SK-N-SH (cell line): ENCODE data around the gene FRA10AC1. TPM values are rescaled to one million over a fixed set of nuclear protein-coding genes. Genes with fewer than 3 reads are reported as not detected.
"Not testable (repeated sequence)": the region's sequence is repeated elsewhere in the genome, so short reads cannot be mapped to it uniquely, and the experiment has no call there.

Experiments
- CTCF ChIA-PET: fragments of 300-600, 350-600 bp; formaldehyde crosslinking; extraction: SDS; loops from one replicate; lab custom pipeline; 2021; lab: Yijun Ruan, JAX
- POLR2A ChIA-PET: fragments of 350-600 bp; sonication (Branson Sonifier 250); formaldehyde crosslinking; extraction: SDS; loops from one replicate; lab custom pipeline; 2020; ENCODE audit warnings: antibody characterized with exemption, inconsistent platforms; lab: Yijun Ruan, JAX
- DNase-seq: peaks from one replicate; pipeline ENCODE4 v3.0.0; 2012
- H2AFZ ChIP-seq: fragments of 200-600 bp; sonication (generic); 2 replicates; pipeline ENCODE4 v1.8.1; 2016; ENCODE audit warnings: antibody characterized with exemption, mild to moderate bottlenecking, low read depth
- H3F3A ChIP-seq: fragments of 200-600 bp; sonication (generic); replicated peaks from 2 replicates; pipeline ENCODE3; 2016; ENCODE audit warnings: antibody characterized with exemption, mild to moderate bottlenecking; ENCODE audit not compliant: insufficient read depth
- H3K27ac ChIP-seq, 2 experiments: fragments of 200-500 bp in 1 of 2; fragments of 200-600 bp in 1 of 2; sonication (Bioruptor generic) in 1 of 2; sonication (generic), shearing (Covaris generic) in 1 of 2; 2 replicates each; pipeline versions ENCODE4 v1.5.1 to v1.6.1; 2014 to 2016; ENCODE audit warnings: low read depth in 2 of 2, inconsistent platforms in 1 of 2, low read length in 1 of 2, mild to moderate bottlenecking in 1 of 2, mixed read lengths in 1 of 2
- H3K27me3 ChIP-seq: fragments of 200-600 bp; sonication (generic), shearing (Covaris generic); 2 replicates; pipeline ENCODE4 v1.6.1; 2016; ENCODE audit warnings: mixed run types; ENCODE audit not compliant: insufficient read depth
- H3K36me3 ChIP-seq, 2 experiments: fragments of 200-500 bp in 1 of 2; fragments of 200-600 bp in 1 of 2; sonication (Bioruptor generic) in 1 of 2; sonication (generic) in 1 of 2; replicated peaks in 1 of 2; 2 replicates each; pipeline versions ENCODE3 to v1.5.1; 2014 to 2016; ENCODE audit warnings: low read length in 1 of 2, mild to moderate bottlenecking in 1 of 2; ENCODE audit not compliant: insufficient read depth in 2 of 2, control insufficient read depth in 1 of 2
- H3K4me1 ChIP-seq, 2 experiments: fragments of 200-500 bp in 1 of 2; fragments of 200-600 bp in 1 of 2; sonication (Bioruptor generic) in 1 of 2; sonication (generic), shearing (Covaris generic) in 1 of 2; 2 replicates each; pipeline versions ENCODE4 v1.5.1 to v1.6.1; 2014 to 2016; ENCODE audit warnings: low read depth in 1 of 2, low read length in 1 of 2, mixed run types in 1 of 2; ENCODE audit not compliant: insufficient read depth in 2 of 2, control insufficient read depth in 1 of 2
- H3K4me2 ChIP-seq: fragments of 200-600 bp; sonication (generic), shearing (Covaris generic); 2 replicates; pipeline ENCODE4 v1.6.1; 2017; ENCODE audit warnings: mixed run types
- H3K4me3 ChIP-seq, 2 experiments: fragments of 200-500 bp in 1 of 2; fragments of 200-600 bp in 1 of 2; sonication (Bioruptor generic) in 1 of 2; sonication (generic), shearing (Covaris generic) in 1 of 2; 2 replicates each; pipeline versions ENCODE4 v1.5.1 to v1.8.1; 2014 to 2016; ENCODE audit warnings: low read depth in 2 of 2, inconsistent platforms in 1 of 2, low read length in 1 of 2, mild to moderate bottlenecking in 1 of 2, mixed read lengths in 1 of 2, moderate library complexity in 1 of 2
- H3K79me2 ChIP-seq: fragments of 200-600 bp; sonication (generic); 2 replicates; pipeline ENCODE4 v1.8.1; 2017; ENCODE audit warnings: mild to moderate bottlenecking; ENCODE audit not compliant: insufficient read depth
- H3K9ac ChIP-seq: fragments of 200-600 bp; sonication (generic); 2 replicates; pipeline ENCODE4 v1.6.1; 2017; ENCODE audit warnings: mixed run types
- H3K9me2 ChIP-seq: fragments of 200-600 bp; sonication (generic); 2 replicates; pipeline ENCODE4 v1.6.1; 2017; ENCODE audit warnings: mixed run types
- H3K9me3 ChIP-seq: fragments of 200-600 bp; sonication (generic); 2 replicates; pipeline ENCODE4 v1.6.1; 2017; ENCODE audit warnings: mixed run types, mild to moderate bottlenecking, moderate library complexity
- H4K20me1 ChIP-seq: fragments of 200-600 bp; sonication (generic); 2 replicates; pipeline ENCODE4 v1.6.1; 2017; ENCODE audit warnings: mild to moderate bottlenecking, mixed run types; ENCODE audit not compliant: insufficient read depth
- GATA2 ChIP-seq: sonication (generic); formaldehyde crosslinking; IDR thresholded peaks from 2 replicates; pipeline ENCODE4 v1.5.0; 2020; ENCODE audit warnings: mild to moderate bottlenecking, missing genetic modification reagents
- TEAD4 ChIP-seq: IDR thresholded peaks from 2 replicates; pipeline ENCODE4 v1.4.0; 2012; ENCODE audit warnings: mild to moderate bottlenecking, borderline replicate concordance; ENCODE audit not compliant: insufficient read depth
- YY1 ChIP-seq: IDR thresholded peaks from 2 replicates; pipeline ENCODE4 v1.4.0; 2012; ENCODE audit warnings: low read depth, mild to moderate bottlenecking
- ZBTB33 ChIP-seq: IDR thresholded peaks from 2 replicates; pipeline ENCODE4 v1.4.0; 2012; ENCODE audit warnings: low read depth, borderline replicate concordance
- WGBS: methylation state at CpG from one replicate; pipeline ENCODE4 v1.1.6; 2017; ENCODE audit warnings: low lambda C conversion rate; 5-methylcytosine and 5-hydroxymethylcytosine counted together
- polyA plus RNA-seq, 3 experiments: library from polyadenylated mRNA; depleted of rRNA; stranded (reverse); fragments of >200 nt; gene quantifications; 2 replicates each; pipeline ENCODE4 v1.2.3, GENCODE V29; 2012
- TF ChIP-seq, protein P1 (sequence below): fragments of 200-600 bp; sonication (generic); IDR thresholded peaks from 2 replicates; pipeline ENCODE4 v1.6.1; 2017; ENCODE audit warnings: antibody characterized with exemption, mild to moderate bottlenecking, moderate library complexity

The FRA10AC1 gene
- polyA plus RNA-seq, 1 of the 3 experiments (the other 2 are of a cell fraction) = 3.9 TPM

GRCh38 chr10:93701866-93702209 is 554 bp downstream of the FRA10AC1 start:
- Histone ChIP-seq H3K27me3 (no peaks in the 10 kb centered on the region), H3K4me2 (peak overlapping the region; percentile 95), H3F3A (peaks cover 9% of the 10 kb centered on the region), H3K9me3 (no peaks in the 10 kb centered on the region), H2AFZ (peak overlapping the region; percentile 85), H3K9ac (peak overlapping the region; percentile 89), H3K27ac (peak overlapping the region; percentile 86 to 93), H4K20me1 (no peaks in the 10 kb centered on the region), H3K36me3 (peaks cover 24 to 29% of the 10 kb centered on the region in 2 experiments), H3K79me2 (peaks cover 13% of the 10 kb centered on the region; the same call in 1 of the 2 replicates), H3K4me1 (peaks cover 0 to 4% of the 10 kb centered on the region in 2 experiments; a peak in 3 of 4 replicates), H3K9me2 (no peaks in the 10 kb centered on the region), H3K4me3 (peak overlapping the region; percentile 79 to 91)
- ChIA-PET CTCF (interaction anchor here (0.7 to 9.3 kb wide), 33 partner anchors 10 to 742 kb away, joined by 3 to 108 read pairs (median 4); partner anchors contain the start of gene SLC35G1), POLR2A (interaction anchor here (0.7 to 2.0 kb wide), 3 partner anchors 19 to 157 kb away, joined by 3 to 22 read pairs (median 5); no protein-coding TSS in a partner anchor)
- peak; percentile 21 for DNase-seq
- TF ChIP-seq GATA2 (no peak), YY1 (peak; percentile 31; the same call in 1 of the 2 replicates)
- 2% methylated on average over 9 of the region's 9 CpGs for WGBS

DNA sequence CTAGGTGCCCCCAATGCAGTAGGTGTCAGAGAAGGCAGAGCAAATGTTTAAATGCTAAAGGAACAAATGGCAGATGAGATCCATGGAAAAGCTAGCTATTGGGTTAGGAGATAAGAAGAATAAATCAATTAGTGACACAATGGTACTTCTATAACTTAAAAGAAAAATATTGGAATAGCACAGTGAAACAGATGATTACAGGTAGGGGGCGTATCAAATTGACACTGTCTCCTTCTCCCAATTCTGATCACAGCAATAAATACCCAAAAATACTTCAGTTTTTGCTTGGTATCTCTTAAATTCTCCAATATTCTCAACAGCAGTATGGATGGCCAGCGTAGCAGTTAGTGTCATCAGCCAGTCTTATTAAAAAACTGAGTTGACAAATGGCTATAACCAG is 5.2 kb downstream of the FRA10AC1 start:
- no peak for DNase-seq
- 86% methylated on average over 2 of the region's 2 CpGs for WGBS
- H3K4me1 ChIP-seq = peaks cover 0 to 2% of the 10 kb centered on the region in 2 experiments; a peak in 3 of 4 replicates
- no peaks in the 10 kb centered on the region for H3K27me3 ChIP-seq
- H4K20me1 ChIP-seq = no peaks in the 10 kb centered on the region
- peaks cover 53 to 61% of the 10 kb centered on the region in 2 experiments for H3K36me3 ChIP-seq
- TF ChIP-seq TEAD4 (no peak), ZBTB33 (no peak)
- TF ChIP-seq, protein P1, sequence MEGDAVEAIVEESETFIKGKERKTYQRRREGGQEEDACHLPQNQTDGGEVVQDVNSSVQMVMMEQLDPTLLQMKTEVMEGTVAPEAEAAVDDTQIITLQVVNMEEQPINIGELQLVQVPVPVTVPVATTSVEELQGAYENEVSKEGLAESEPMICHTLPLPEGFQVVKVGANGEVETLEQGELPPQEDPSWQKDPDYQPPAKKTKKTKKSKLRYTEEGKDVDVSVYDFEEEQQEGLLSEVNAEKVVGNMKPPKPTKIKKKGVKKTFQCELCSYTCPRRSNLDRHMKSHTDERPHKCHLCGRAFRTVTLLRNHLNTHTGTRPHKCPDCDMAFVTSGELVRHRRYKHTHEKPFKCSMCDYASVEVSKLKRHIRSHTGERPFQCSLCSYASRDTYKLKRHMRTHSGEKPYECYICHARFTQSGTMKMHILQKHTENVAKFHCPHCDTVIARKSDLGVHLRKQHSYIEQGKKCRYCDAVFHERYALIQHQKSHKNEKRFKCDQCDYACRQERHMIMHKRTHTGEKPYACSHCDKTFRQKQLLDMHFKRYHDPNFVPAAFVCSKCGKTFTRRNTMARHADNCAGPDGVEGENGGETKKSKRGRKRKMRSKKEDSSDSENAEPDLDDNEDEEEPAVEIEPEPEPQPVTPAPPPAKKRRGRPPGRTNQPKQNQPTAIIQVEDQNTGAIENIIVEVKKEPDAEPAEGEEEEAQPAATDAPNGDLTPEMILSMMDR = peak; percentile 26; the same call in 1 of the 2 replicates
- H3F3A ChIP-seq = peaks cover 3% of the 10 kb centered on the region
- H3K4me2 ChIP-seq = no peak overlapping the region
- no peak overlapping the region for H2AFZ ChIP-seq
- H3K79me2 ChIP-seq = peaks cover 13% of the 10 kb centered on the region; the same call in 1 of the 2 replicates
- H3K27ac ChIP-seq = no peak overlapping the region
- no peak overlapping the region for H3K4me3 ChIP-seq
- H3K9ac ChIP-seq = no peak overlapping the region
- no peaks in the 10 kb centered on the region for H3K9me3 ChIP-seq
- POLR2A ChIA-PET = no interaction called here
- H3K9me2 ChIP-seq = no peaks in the 10 kb centered on the region
- CTCF ChIA-PET = interaction anchor here (0.9 to 9.3 kb wide), 8 partner anchors 9 to 162 kb away, joined by 3 to 108 read pairs (median 4); no protein-coding TSS in a partner anchor

DNA sequence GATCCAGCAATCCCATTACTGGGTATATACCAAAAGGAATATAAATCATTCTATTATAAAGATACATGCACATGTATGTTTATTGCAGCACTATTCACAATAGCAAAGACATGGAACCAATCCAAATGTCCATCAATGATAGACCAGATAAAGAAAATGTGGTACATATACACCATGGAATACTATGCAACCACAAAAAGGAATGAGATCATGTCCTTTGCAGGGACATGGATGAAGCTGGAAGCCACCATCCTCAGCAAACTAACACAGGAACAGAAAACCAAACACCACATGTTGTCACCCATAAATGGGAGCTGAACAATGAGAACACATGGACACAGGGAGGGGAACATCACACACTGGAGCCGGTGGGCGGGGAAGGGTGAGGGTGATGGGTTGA is 5.8 kb downstream of the FRA10AC1 start:
- H3K4me2 ChIP-seq, H3K4me1 ChIP-seq, H3F3A ChIP-seq, H3K9me2 ChIP-seq, H3K9me3 ChIP-seq, H4K20me1 ChIP-seq, H2AFZ ChIP-seq, DNase-seq, H3K27me3 ChIP-seq, H3K27ac ChIP-seq, POLR2A ChIA-PET, H3K4me3 ChIP-seq, H3K9ac ChIP-seq, H3K79me2 ChIP-seq: not testable (repeated sequence)
- 100% methylated on average over 2 of the region's 2 CpGs for WGBS
- CTCF ChIA-PET = interaction anchor here (0.9 to 9.3 kb wide), 4 partner anchors 10 to 118 kb away, joined by 3 to 108 read pairs (median 4); no protein-coding TSS in a partner anchor
- peaks cover 60 to 67% of the 10 kb centered on the region in 2 experiments for H3K36me3 ChIP-seq
